Prostate gland (tissue), 2 donors: ENCODE results near the gene INSL3.

Experiments
- POLR2A ChIP-seq: fragments of 450-650 bp; IDR thresholded peaks from one replicate; pipeline ENCODE4 v1.6.1; 2016; ENCODE audit warnings: antibody characterized with exemption, mild to moderate bottlenecking
- POLR2AphosphoS5 ChIP-seq: sonication (generic); formaldehyde crosslinking; IDR thresholded peaks from one replicate; pipeline ENCODE4 v1.6.1; 2017; ENCODE audit warnings: antibody characterized with exemption
- TF ChIP-seq, protein P1 (sequence below), 4 experiments: fragments of 200-600 bp in 2 of 4; fragments of 450-650 bp in 2 of 4; sonication (generic) in 2 of 4; IDR thresholded peaks; 1 replicate in 3 of 4; 2 replicates in 1 of 4; pipeline ENCODE4 v1.5.1; 2016 to 2019; ENCODE audit warnings: antibody characterized with exemption in 4 of 4, mild to moderate bottlenecking in 2 of 4, moderate library complexity in 2 of 4

DNA sequence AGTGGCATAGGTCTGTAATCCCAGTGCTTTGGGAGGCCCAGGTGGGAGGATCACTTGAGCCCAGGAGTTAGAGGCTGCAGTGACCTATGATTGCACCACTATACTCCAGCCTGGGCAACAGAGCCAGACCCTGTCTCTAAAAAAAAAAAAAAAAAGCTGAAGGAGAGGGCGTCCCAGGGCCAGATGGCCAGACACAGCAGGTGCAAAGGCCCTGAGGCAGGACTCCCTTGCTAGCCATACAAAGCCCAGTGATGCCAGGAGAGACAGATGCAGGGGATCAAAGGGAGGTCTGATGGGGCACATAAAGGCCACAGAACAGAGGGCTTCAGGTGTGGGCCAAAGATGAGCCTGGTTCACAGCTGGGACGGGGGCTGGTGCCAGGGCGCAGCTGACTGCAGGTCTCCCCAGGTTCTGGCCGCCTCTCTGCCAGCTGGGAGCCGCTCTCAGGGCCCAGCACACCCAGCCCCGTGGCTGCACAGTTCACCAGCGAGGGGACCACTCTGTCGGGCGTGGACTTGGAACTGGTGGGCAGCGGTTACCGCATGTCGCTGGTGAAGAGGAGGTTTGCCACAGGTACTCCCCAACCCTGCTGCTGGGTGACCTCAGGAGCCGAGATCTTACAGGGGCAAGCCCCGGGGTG lies 33.9 kb downstream of the INSL3 start:
- TF ChIP-seq POLR2A, result no peak
- TF ChIP-seq, protein P1, sequence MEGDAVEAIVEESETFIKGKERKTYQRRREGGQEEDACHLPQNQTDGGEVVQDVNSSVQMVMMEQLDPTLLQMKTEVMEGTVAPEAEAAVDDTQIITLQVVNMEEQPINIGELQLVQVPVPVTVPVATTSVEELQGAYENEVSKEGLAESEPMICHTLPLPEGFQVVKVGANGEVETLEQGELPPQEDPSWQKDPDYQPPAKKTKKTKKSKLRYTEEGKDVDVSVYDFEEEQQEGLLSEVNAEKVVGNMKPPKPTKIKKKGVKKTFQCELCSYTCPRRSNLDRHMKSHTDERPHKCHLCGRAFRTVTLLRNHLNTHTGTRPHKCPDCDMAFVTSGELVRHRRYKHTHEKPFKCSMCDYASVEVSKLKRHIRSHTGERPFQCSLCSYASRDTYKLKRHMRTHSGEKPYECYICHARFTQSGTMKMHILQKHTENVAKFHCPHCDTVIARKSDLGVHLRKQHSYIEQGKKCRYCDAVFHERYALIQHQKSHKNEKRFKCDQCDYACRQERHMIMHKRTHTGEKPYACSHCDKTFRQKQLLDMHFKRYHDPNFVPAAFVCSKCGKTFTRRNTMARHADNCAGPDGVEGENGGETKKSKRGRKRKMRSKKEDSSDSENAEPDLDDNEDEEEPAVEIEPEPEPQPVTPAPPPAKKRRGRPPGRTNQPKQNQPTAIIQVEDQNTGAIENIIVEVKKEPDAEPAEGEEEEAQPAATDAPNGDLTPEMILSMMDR (IDR thresholded peaks at IDR 0.05), result no peak
- TF ChIP-seq POLR2AphosphoS5, result no peak
